GM12878 (cell line): ENCODE data around the gene DIAPH3. TPM values are rescaled to one million over a fixed set of nuclear protein-coding genes. Genes with fewer than 3 reads are reported as not detected.

ENCODE experiments used
- ATAC-seq: fragments of 200-7000 bp; cut with Tn5 transposase; 3 replicates; pipeline ENCODE4 v1.9.1; 2020; ENCODE audit warnings: mild to moderate bottlenecking, moderate library complexity
- BruUV-seq: library from RNA; stranded (reverse); fragments of 400-500 nt; replicated peaks from 2 replicates; lab custom pipeline; 2021; lab: Mats Ljungman, UMichigan
- CTCF ChIA-PET: fragments of 300-600 bp; sonication (Branson Sonifier 250); formaldehyde crosslinking; extraction: SDS; loops from one replicate; lab custom pipeline; 2021; ENCODE audit warnings: inconsistent platforms; lab: Yijun Ruan, JAX
- POLR2A ChIA-PET: fragments of 350-600 bp; formaldehyde crosslinking; extraction: SDS; loops from one replicate; lab custom pipeline; 2021; ENCODE audit warnings: inconsistent platforms; lab: Charles Lee
- RAD21 ChIA-PET: fragments of 300-600 bp; sonication (Branson Sonifier 250); formaldehyde crosslinking; loops from one replicate; lab custom pipeline; 2023; ENCODE audit warnings: antibody characterized with exemption; ENCODE audit not compliant: unreplicated experiment; lab: Charles Lee
- SMC1A ChIA-PET: fragments of 300-600 bp; sonication (Branson Sonifier 250); formaldehyde crosslinking; loops from one replicate; lab custom pipeline; 2023; ENCODE audit not compliant: unreplicated experiment, uncharacterized antibody; lab: Charles Lee
- DNase-seq: peaks from one replicate; pipeline ENCODE4 v3.0.0-alpha.2; 2011; ENCODE audit warnings: low read depth, low spot score
- FAIRE-seq: peaks from 3 replicates; lab custom pipeline; 2011; peaks lifted over from hg19 to GRCh38; lab: Jason Lieb, UNC
- H2AFZ ChIP-seq: 2 replicates; pipeline ENCODE4 v1.6.0; 2011; ENCODE audit warnings: low read depth, low read length, control low read depth; ENCODE audit not compliant: control insufficient read depth
- H3K27ac ChIP-seq: 2 replicates; pipeline ENCODE4 v1.5.1; 2011; ENCODE audit warnings: control low read depth; ENCODE audit not compliant: control insufficient read depth, insufficient read depth
- H3K27me3 ChIP-seq, 2 experiments: replicated peaks in 1 of 2; 2 replicates each; pipeline versions ENCODE4 v1.6.0 to v1.6.1; 2011; ENCODE audit warnings: low read length in 1 of 2; ENCODE audit not compliant: control insufficient read depth in 2 of 2, insufficient read depth in 2 of 2
- H3K36me3 ChIP-seq, 2 experiments: 2 replicates each; pipeline ENCODE4 v1.5.1; 2011; ENCODE audit warnings: low read length in 1 of 2; ENCODE audit not compliant: control insufficient read depth in 2 of 2, insufficient read depth in 2 of 2
- H3K4me1 ChIP-seq: 2 replicates; pipeline ENCODE4 v1.6.1; 2011; ENCODE audit warnings: mild to moderate bottlenecking, low read length, moderate library complexity, mixed read lengths; ENCODE audit not compliant: control insufficient read depth, insufficient read depth
- H3K4me2 ChIP-seq: 2 replicates; pipeline ENCODE4 v1.6.0; 2011; ENCODE audit warnings: control low read depth; ENCODE audit not compliant: control insufficient read depth, insufficient read depth
- H3K4me3 ChIP-seq: fragments of 200-600 bp; sonication (generic); 2 replicates; pipeline ENCODE4 v1.5.1; 2016
- H3K79me2 ChIP-seq: 2 replicates; pipeline ENCODE4 v1.6.0; 2011; ENCODE audit warnings: low read length; ENCODE audit not compliant: control insufficient read depth, insufficient read depth
- H3K9ac ChIP-seq: 2 replicates; pipeline ENCODE4 v1.8.0; 2011; ENCODE audit warnings: low read length, control low read depth, mixed read lengths; ENCODE audit not compliant: control insufficient read depth, insufficient read depth
- H3K9me3 ChIP-seq: replicated peaks from 3 replicates; pipeline ENCODE4 v1.5.1; 2011; ENCODE audit warnings: mild to moderate bottlenecking, low read length; ENCODE audit not compliant: control insufficient read depth, insufficient read depth
- H4K20me1 ChIP-seq: 2 replicates; pipeline ENCODE4 v1.6.0; 2011; ENCODE audit not compliant: control insufficient read depth, insufficient read depth
- ASH2L ChIP-seq: fragments of 300-600, 200-600 bp; sonication (generic); IDR thresholded peaks from 2 replicates; pipeline ENCODE4 v1.6.1; 2017; ENCODE audit warnings: low read depth, mild to moderate bottlenecking, borderline replicate concordance
- BRCA1 ChIP-seq: IDR thresholded peaks from 2 replicates; pipeline ENCODE4 v1.6.1; 2011; ENCODE audit warnings: low read depth, low read length, improper control_type of control experiment
- CEBPB ChIP-seq, 2 experiments: fragments of 150-350 bp in 1 of 2; IDR thresholded peaks; 2 replicates each; pipeline ENCODE4 v1.6.1; 2012 to 2014; ENCODE audit warnings: low read depth in 2 of 2, low read length in 2 of 2, borderline replicate concordance in 1 of 2, inconsistent platforms in 1 of 2
- CREB1 ChIP-seq: IDR thresholded peaks from 2 replicates; pipeline ENCODE4 v1.6.1; 2012; ENCODE audit warnings: low read depth, mild to moderate bottlenecking, inconsistent platforms
- CTCF ChIP-seq, 3 experiments: IDR thresholded peaks in 2 of 3; conservative IDR thresholded peaks in 1 of 3; 2 replicates each; pipeline ENCODE4 v1.5.1; 2011; ENCODE audit warnings: low read depth in 3 of 3, low read length in 3 of 3, mild to moderate bottlenecking in 3 of 3, control low read depth in 2 of 3, moderate library complexity in 2 of 3, inconsistent platforms in 1 of 3, mixed read lengths in 1 of 3; ENCODE audit not compliant: control insufficient read depth in 2 of 3, insufficient read depth in 1 of 3; ENCODE audit errors: extremely low read depth in 1 of 3
- CUX1 ChIP-seq: IDR thresholded peaks from 2 replicates; pipeline ENCODE4 v1.6.1; 2012; ENCODE audit warnings: improper control_type of control experiment, low read depth, low read length; ENCODE audit not compliant: insufficient replicate concordance
- E2F4 ChIP-seq: IDR thresholded peaks from 2 replicates; pipeline ENCODE4 v1.6.1; 2012; ENCODE audit warnings: low read depth, low read length, improper control_type of control experiment
- FOS ChIP-seq: IDR thresholded peaks from 3 replicates; pipeline ENCODE4 v1.6.1; 2011; ENCODE audit warnings: borderline replicate concordance; ENCODE audit not compliant: insufficient read length; ENCODE audit errors: extremely low read depth
- HCFC1 ChIP-seq: fragments of 150-350 bp; IDR thresholded peaks from 2 replicates; pipeline ENCODE4 v1.6.1; 2014; ENCODE audit warnings: low read length
- HDAC2 ChIP-seq: fragments of 200-600 bp; sonication (generic); IDR thresholded peaks from 2 replicates; pipeline ENCODE4 v1.6.1; 2017
- KAT2A ChIP-seq: conservative IDR thresholded peaks from 2 replicates; pipeline ENCODE4 v1.6.1; 2011; ENCODE audit warnings: low read depth, low read length; ENCODE audit not compliant: control insufficient read depth
- LARP7 ChIP-seq: fragments of 450-650 bp; IDR thresholded peaks from 2 replicates; pipeline ENCODE4 v1.6.1; 2017; ENCODE audit warnings: mild to moderate bottlenecking
- NFXL1 ChIP-seq: fragments of 450-650 bp; IDR thresholded peaks from 2 replicates; pipeline ENCODE4 v1.6.1; 2017; ENCODE audit warnings: antibody characterized with exemption, mild to moderate bottlenecking, borderline replicate concordance
- SIX5 ChIP-seq: IDR thresholded peaks from 2 replicates; pipeline ENCODE4 v1.6.1; 2011; ENCODE audit warnings: mild to moderate bottlenecking, low read depth, low read length, moderate library complexity; ENCODE audit not compliant: severe bottlenecking
- SMAD5 ChIP-seq: IDR thresholded peaks from 2 replicates; pipeline ENCODE4 v1.6.1; 2016; ENCODE audit warnings: antibody characterized with exemption, low read depth
- ZZZ3 ChIP-seq: IDR thresholded peaks from 2 replicates; pipeline ENCODE4 v1.6.1; 2011; ENCODE audit warnings: low read depth; ENCODE audit not compliant: control insufficient read depth, insufficient read length
- WGBS: methylation state at CpG from one replicate; pipeline ENCODE4 v1.1.6; 2016; ENCODE audit warnings: low lambda C conversion rate; ENCODE audit not compliant: insufficient replicate concordance, insufficient coverage; ENCODE audit errors: missing lambda C conversion rate; 5-methylcytosine and 5-hydroxymethylcytosine counted together
- in situ Hi-C: fragments of 300-500 bp; cut with MboI; formaldehyde crosslinking; loops from 9 replicates; pipeline ENCODE4 v1.14.3; 2018; ENCODE audit warnings: mixed read lengths
- intact Hi-C: fragments of 100-400 bp; cut with micrococcal nuclease; formaldehyde crosslinking; loops from one replicate; pipeline ENCODE4 v1.14.2; 2022; ENCODE audit not compliant: unreplicated experiment
- polyA plus RNA-seq, 11 experiments: library from polyadenylated mRNA; depleted of rRNA in 4 of 11; unstranded in 6 of 11; stranded (reverse) in 5 of 11; fragments of >200 nt; fragmentation: Nextera tagmentation in 4 of 11; fragmentation: Illumina TruSeq in 1 of 11; extraction: Ambion mirVana in 4 of 11; extraction: Trizol in 1 of 11; gene quantifications; 1 replicate in 1 of 11; 2 replicates in 10 of 11; pipeline versions ENCODE4 v1.2.1 to v1.2.3, GENCODE V29; 2011 to 2016; ENCODE audit warnings: inconsistent platforms in 2 of 11, missing spikeins in 2 of 11, low read depth in 1 of 11
- total RNA-seq, 4 experiments: library from RNA; depleted of rRNA in 3 of 4; stranded (reverse); fragments of >200 nt in 3 of 4; fragmentation: Illumina TruSeq in 1 of 4; extraction: Trizol in 1 of 4; gene quantifications; 2 replicates each; pipeline versions ENCODE4 v1.2.1 to v1.2.3, GENCODE V29; 2013 to 2021

DIAPH3 gene
- total and polyA plus RNA-seq, 10 of the 15 experiments (the other 5 are each of a cell fraction or from before 2014, with no cell fraction given) = 10.1 to 25.2 (median 15.4) TPM

GRCh38 chr13:59879281-59879680 is 284.4 kb downstream of the DIAPH3 start (continued):
- TF ChIP-seq FOS = no peak
- no peak for TF ChIP-seq HDAC2
- TF ChIP-seq HCFC1 = no peak

- FAIRE-seq = no peak
- TF ChIP-seq CEBPB (IDR thresholded peaks at IDR 0.05; ENCODE audit: borderline replicate concordance in 1 of 2, low read depth in 2 of 2, low read length in 2 of 2) = no peak
- no peak for TF ChIP-seq KAT2A
- TF ChIP-seq SMAD5 = no peak
- TF ChIP-seq SIX5 = no peak
- no peak for TF ChIP-seq ZZZ3
- no peak for TF ChIP-seq E2F4
- no peak for TF ChIP-seq NFXL1
- TF ChIP-seq CREB1 = no peak
- no peak for TF ChIP-seq CTCF (IDR thresholded peaks at IDR 0.05 in 2 of 3, conservative IDR thresholded peaks at IDR 0.05 in 1 of 3; ENCODE audit: control insufficient read depth in 2 of 3, extremely low read depth in 1 of 3, insufficient read depth in 1 of 3, low read depth in 3 of 3, low read length in 3 of 3)
- TF ChIP-seq LARP7 = no peak
- no peak for TF ChIP-seq CUX1
- no peak for TF ChIP-seq ASH2L
- TF ChIP-seq BRCA1 = no peak
Measured at GRCh38 chr13:59877933-59878332, 285.8 kb downstream of the DIAPH3 start.

More at GRCh38 chr13:59877933-59878332, 285.8 kb downstream of the DIAPH3 start:
- no peak overlapping the region for H3K9ac ChIP-seq
- POLR2A ChIA-PET = no interaction called here
- no peak overlapping the region for H3K4me2 ChIP-seq
- BruUV-seq = no TSS peak
- no peaks in the 10 kb centered on the region; a peak in 1 of 4 replicates for H3K36me3 ChIP-seq
- intact Hi-C loops = no loop called here
- CTCF ChIA-PET = interaction anchor here (0.8 to 1.3 kb wide), 3 partner anchors 28 to 196 kb away, joined by 3 to 4 read pairs (median 3); no protein-coding TSS in a partner anchor
- WGBS = 95% methylated on average over 2 of the region's 2 CpGs
- no peak overlapping the region for H3K4me3 ChIP-seq
- H3K9me3 ChIP-seq = no peaks in the 10 kb centered on the region; the same call in 2 of the 3 replicates
- H4K20me1 ChIP-seq = no peaks in the 10 kb centered on the region
- RAD21 ChIA-PET = no interaction called here
- no peaks in the 10 kb centered on the region for H3K27me3 ChIP-seq
- no peaks in the 10 kb centered on the region for H3K79me2 ChIP-seq
- ATAC-seq (no peak), DNase-seq (no peak)
- no peak overlapping the region for H3K27ac ChIP-seq
- SMC1A ChIA-PET = interaction anchor here (1.6 kb wide), 1 partner anchor 29 kb away, joined by 5 read pairs; no protein-coding TSS in a partner anchor
- H3K4me1 ChIP-seq = no peaks in the 10 kb centered on the region
- in situ Hi-C loops = no loop called here
- no peak overlapping the region for H2AFZ ChIP-seq
